GM19452 (cell line): Measurements from ENCODE around the gene ZMIZ2.
"Not testable (repeated sequence)": the region's sequence is repeated elsewhere in the genome, so short reads cannot be mapped to it uniquely, and the experiment has no call there.

Experiments used
- ATAC-seq: cut with Tn5 transposase; IDR thresholded peaks from one replicate; pipeline ENCODE4 v1.9.1; 2021; ENCODE audit not compliant: unreplicated experiment

Gene ZMIZ2

GRCh38 chr7:44769776-44770294, 21.2 kb downstream of the ZMIZ2 start:
- peak; percentile 75 for ATAC-seq

- no peak for ATAC-seq
Measured at GRCh38 chr7:44771358-44771757, 22.7 kb downstream of the ZMIZ2 start.

- ATAC-seq, result no peak
Measured at GRCh38 chr7:44772440-44772839, 23.8 kb downstream of the ZMIZ2 start.

GRCh38 chr7:44772867-44773266, 24.2 kb downstream of the ZMIZ2 start:
- no peak for ATAC-seq

GRCh38 chr7:44774486-44774885, 25.8 kb downstream of the ZMIZ2 start:
- ATAC-seq, result not testable (repeated sequence)

GRCh38 chr7:44775383-44776107, 26.9 kb downstream of the ZMIZ2 start:
- ATAC-seq, result no peak

- no peak for ATAC-seq
Measured at GRCh38 chr7:44776211-44776610, 27.6 kb downstream of the ZMIZ2 start.

GRCh38 chr7:44782460-44782859, 33.8 kb downstream of the ZMIZ2 start:
- ATAC-seq, result no peak

GRCh38 chr7:44783407-44783806, 34.8 kb downstream of the ZMIZ2 start:
- ATAC-seq, result no peak

- ATAC-seq, result no peak
Measured at GRCh38 chr7:44784364-44784763, 35.7 kb downstream of the ZMIZ2 start.

GRCh38 chr7:44785218-44785617, 36.6 kb downstream of the ZMIZ2 start:
- ATAC-seq, result not testable (repeated sequence)

- ATAC-seq, result no peak
Measured at GRCh38 chr7:44787041-44787440, 38.4 kb downstream of the ZMIZ2 start.

- ATAC-seq, result no peak
Measured at GRCh38 chr7:44787762-44788161, 39.1 kb downstream of the ZMIZ2 start.

- no peak for ATAC-seq
Measured at GRCh38 chr7:44789990-44790389, 41.3 kb downstream of the ZMIZ2 start.

- no peak for ATAC-seq
Measured at GRCh38 chr7:44791278-44792219, 42.9 kb downstream of the ZMIZ2 start.

GRCh38 chr7:44793919-44794318, 45.3 kb downstream of the ZMIZ2 start:
- no peak for ATAC-seq

- ATAC-seq, result no peak
Measured at GRCh38 chr7:44794331-44794730, 45.7 kb downstream of the ZMIZ2 start.

- peak; percentile 20 for ATAC-seq
Measured at GRCh38 chr7:44796034-44796503, 47.4 kb downstream of the ZMIZ2 start.

GRCh38 chr7:44796504-44797328, 48.1 kb downstream of the ZMIZ2 start, which contains the start of gene PPIA:
TSS of gene PPIA (plus strand) at chr7:44796681. CDS start at chr7:44796725, 44 bp downstream.
- peak; percentile 78 for ATAC-seq
